A549 (cell line): ENCODE results near the gene PNMA3.

Experiments used
- MYC ChIP-seq: IDR thresholded peaks from 2 replicates; pipeline ENCODE4 v1.6.1; 2012; ENCODE audit warnings: mild to moderate bottlenecking, inconsistent platforms, low read length, improper control_type of control experiment, borderline replicate concordance
- NR3C1 ChIP-seq: fragments of >200 bp; sonication (Bioruptor Twin); formaldehyde crosslinking; IDR thresholded peaks from 3 replicates; pipeline ENCODE4 v1.6.1; 2017
- POLR2A ChIP-seq: IDR thresholded peaks from 2 replicates; pipeline ENCODE4 v1.6.1; 2012; ENCODE audit warnings: mild to moderate bottlenecking, low read length
- RAD21 ChIP-seq, 2 experiments: fragments of >200 bp in 1 of 2; sonication (Bioruptor Twin) in 1 of 2; formaldehyde crosslinking in 1 of 2; IDR thresholded peaks in 1 of 2; conservative IDR thresholded peaks in 1 of 2; 2 replicates in 1 of 2; 3 replicates in 1 of 2; pipeline ENCODE4 v1.6.1; 2012 to 2018; ENCODE audit warnings: inconsistent platforms in 1 of 2
- RFX5 ChIP-seq: fragments of 450-650 bp; IDR thresholded peaks from 2 replicates; pipeline ENCODE4 v1.7.1; 2014; ENCODE audit warnings: antibody characterized with exemption, mild to moderate bottlenecking, moderate library complexity
- TP53 ChIP-seq: fragments of 250-450 bp; sonication (Bioruptor Pico); IDR thresholded peaks from 2 replicates; pipeline ENCODE4 v1.5.0; 2021; ENCODE audit warnings: mild to moderate bottlenecking, moderate library complexity
- TF ChIP-seq, protein P1 (sequence below): fragments of >200 bp; sonication (Bioruptor Twin); formaldehyde crosslinking; IDR thresholded peaks from 3 replicates; pipeline ENCODE4 v1.5.1; 2016
- TF ChIP-seq, protein P2 (sequence below): fragments of 150-350 bp; IDR thresholded peaks from 2 replicates; pipeline ENCODE4 v1.6.1; 2014; ENCODE audit warnings: low read depth, mild to moderate bottlenecking, low read length

- TF ChIP-seq, protein P1, sequence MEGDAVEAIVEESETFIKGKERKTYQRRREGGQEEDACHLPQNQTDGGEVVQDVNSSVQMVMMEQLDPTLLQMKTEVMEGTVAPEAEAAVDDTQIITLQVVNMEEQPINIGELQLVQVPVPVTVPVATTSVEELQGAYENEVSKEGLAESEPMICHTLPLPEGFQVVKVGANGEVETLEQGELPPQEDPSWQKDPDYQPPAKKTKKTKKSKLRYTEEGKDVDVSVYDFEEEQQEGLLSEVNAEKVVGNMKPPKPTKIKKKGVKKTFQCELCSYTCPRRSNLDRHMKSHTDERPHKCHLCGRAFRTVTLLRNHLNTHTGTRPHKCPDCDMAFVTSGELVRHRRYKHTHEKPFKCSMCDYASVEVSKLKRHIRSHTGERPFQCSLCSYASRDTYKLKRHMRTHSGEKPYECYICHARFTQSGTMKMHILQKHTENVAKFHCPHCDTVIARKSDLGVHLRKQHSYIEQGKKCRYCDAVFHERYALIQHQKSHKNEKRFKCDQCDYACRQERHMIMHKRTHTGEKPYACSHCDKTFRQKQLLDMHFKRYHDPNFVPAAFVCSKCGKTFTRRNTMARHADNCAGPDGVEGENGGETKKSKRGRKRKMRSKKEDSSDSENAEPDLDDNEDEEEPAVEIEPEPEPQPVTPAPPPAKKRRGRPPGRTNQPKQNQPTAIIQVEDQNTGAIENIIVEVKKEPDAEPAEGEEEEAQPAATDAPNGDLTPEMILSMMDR = no peak
- no peak for TF ChIP-seq POLR2A
- no peak for TF ChIP-seq RAD21 (conservative IDR thresholded peaks at IDR 0.05 in 1 of 2, IDR thresholded peaks at IDR 0.05 in 1 of 2)
- no peak for TF ChIP-seq RFX5
- no peak for TF ChIP-seq NR3C1
- TF ChIP-seq MYC = no peak
- TF ChIP-seq, protein P2, sequence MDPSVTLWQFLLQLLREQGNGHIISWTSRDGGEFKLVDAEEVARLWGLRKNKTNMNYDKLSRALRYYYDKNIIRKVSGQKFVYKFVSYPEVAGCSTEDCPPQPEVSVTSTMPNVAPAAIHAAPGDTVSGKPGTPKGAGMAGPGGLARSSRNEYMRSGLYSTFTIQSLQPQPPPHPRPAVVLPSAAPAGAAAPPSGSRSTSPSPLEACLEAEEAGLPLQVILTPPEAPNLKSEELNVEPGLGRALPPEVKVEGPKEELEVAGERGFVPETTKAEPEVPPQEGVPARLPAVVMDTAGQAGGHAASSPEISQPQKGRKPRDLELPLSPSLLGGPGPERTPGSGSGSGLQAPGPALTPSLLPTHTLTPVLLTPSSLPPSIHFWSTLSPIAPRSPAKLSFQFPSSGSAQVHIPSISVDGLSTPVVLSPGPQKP = no peak
- TF ChIP-seq TP53 = no peak
Observed at GRCh38 chrX:153060095-153060445, 3.8 kb downstream of the PNMA3 start.
